H1 (cell line): Measurements from ENCODE around the gene RABGAP1. TPM values are rescaled to one million over a fixed set of nuclear protein-coding genes. Genes with fewer than 3 reads are reported as not detected.

Experiments used
- CTCF ChIA-PET: fragments of 300-600 bp; sonication (Branson Sonifier 250); formaldehyde crosslinking; loops from one replicate; lab custom pipeline; 2021; ENCODE audit not compliant: partially characterized antibody; lab: Charles Lee
- POLR2A ChIA-PET: fragments of 300-600 bp; sonication (Branson Sonifier 250); formaldehyde crosslinking; loops from one replicate; lab custom pipeline; 2021; ENCODE audit warnings: inconsistent platforms; ENCODE audit not compliant: partially characterized antibody; lab: Charles Lee
- DNase-seq, 2 experiments: peaks; one replicate each; pipeline versions ENCODE4 v3.0.0 to v3.0.0-alpha.2; 2010 to 2022; ENCODE audit warnings: low spot score in 2 of 2, low read depth in 1 of 2, mixed read lengths in 1 of 2
- FAIRE-seq: peaks from 2 replicates; lab custom pipeline; 2011; peaks lifted over from hg19 to GRCh38; lab: Jason Lieb, UNC
- H2AFZ ChIP-seq: 2 replicates; pipeline ENCODE4 v1.8.1; 2012; ENCODE audit warnings: low read length, inconsistent platforms
- H2AK5ac ChIP-seq: 2 replicates; pipeline ENCODE4 v1.6.1; 2013; ENCODE audit warnings: low read depth, low read length
- H2BK120ac ChIP-seq: replicated peaks from 2 replicates; pipeline ENCODE3; 2013; ENCODE audit warnings: low read depth, low read length, inconsistent platforms
- H2BK12ac ChIP-seq: 2 replicates; pipeline ENCODE4 v1.6.1; 2013; ENCODE audit warnings: low read depth, low read length
- H2BK15ac ChIP-seq: 2 replicates; pipeline ENCODE4 v1.6.1; 2013; ENCODE audit warnings: low read length
- H2BK20ac ChIP-seq: 2 replicates; pipeline ENCODE4 v1.6.1; 2013; ENCODE audit warnings: low read length
- H2BK5ac ChIP-seq: 2 replicates; pipeline ENCODE4 v1.6.1; 2013; ENCODE audit warnings: low read depth, low read length
- H3K14ac ChIP-seq: 2 replicates; pipeline ENCODE4 v1.6.1; 2013; ENCODE audit warnings: inconsistent platforms; ENCODE audit not compliant: insufficient read length
- H3K18ac ChIP-seq: 2 replicates; pipeline ENCODE4 v1.6.1; 2013; ENCODE audit warnings: low read length; ENCODE audit errors: extremely low read depth
- H3K23ac ChIP-seq: 2 replicates; pipeline ENCODE4 v1.6.1; 2013; ENCODE audit warnings: inconsistent platforms; ENCODE audit not compliant: insufficient read length
- H3K23me2 ChIP-seq: 2 replicates; pipeline ENCODE4 v1.6.1; 2013; ENCODE audit warnings: low read depth, low read length
- H3K27ac ChIP-seq: 2 replicates; pipeline ENCODE4 v1.6.1; 2011; ENCODE audit warnings: low read depth, low read length, inconsistent platforms
- H3K27me3 ChIP-seq, 4 experiments: replicated peaks in 1 of 4; 1 replicate in 1 of 4; 2 replicates in 3 of 4; pipeline versions ENCODE4 v1.6.1 to v1.8.1; 2011 to 2013; ENCODE audit warnings: low read length in 3 of 4, mild to moderate bottlenecking in 3 of 4, inconsistent platforms in 2 of 4, mixed read lengths in 2 of 4, moderate library complexity in 1 of 4; ENCODE audit not compliant: control insufficient read depth in 3 of 4, insufficient read depth in 3 of 4; ENCODE audit errors: extremely low read depth in 1 of 4
- H3K36me3 ChIP-seq, 4 experiments: 2 replicates each; pipeline versions ENCODE4 v1.6.1 to v1.8.1; 2011 to 2013; ENCODE audit warnings: mild to moderate bottlenecking in 4 of 4, low read length in 3 of 4, moderate library complexity in 2 of 4, control low read depth in 1 of 4, inconsistent platforms in 1 of 4; ENCODE audit not compliant: insufficient read depth in 4 of 4, control insufficient read depth in 2 of 4
- H3K4ac ChIP-seq: replicated peaks from 2 replicates; pipeline ENCODE3; 2013; ENCODE audit warnings: low read length, low read depth, mixed read lengths, inconsistent platforms; ENCODE audit not compliant: insufficient read length
- H3K4me1 ChIP-seq, 4 experiments: replicated peaks in 1 of 4; 1 replicate in 1 of 4; 2 replicates in 3 of 4; pipeline versions ENCODE4 v1.6.1 to v1.8.1; 2011 to 2013; ENCODE audit warnings: low read length in 3 of 4, inconsistent platforms in 2 of 4, mixed read lengths in 1 of 4; ENCODE audit not compliant: insufficient read depth in 4 of 4, control insufficient read depth in 3 of 4
- H3K4me2 ChIP-seq, 2 experiments: 2 replicates each; pipeline versions ENCODE4 v1.6.1 to v1.8.1; 2011 to 2013; ENCODE audit warnings: low read depth in 2 of 2, low read length in 2 of 2, control low read depth in 1 of 2, inconsistent platforms in 1 of 2, mild to moderate bottlenecking in 1 of 2; ENCODE audit not compliant: insufficient read depth in 1 of 2
- H3K4me3 ChIP-seq, 4 experiments: fragments of 200-600, 300-600 bp in 1 of 4; sonication (generic), shearing (Covaris generic), sonication (Bioruptor Twin) in 1 of 4; 2 replicates each; pipeline versions ENCODE4 v1.5.1 to v1.8.1; 2011 to 2016; ENCODE audit warnings: low read length in 4 of 4, low read depth in 3 of 4, control low read depth in 2 of 4, inconsistent platforms in 2 of 4, mild to moderate bottlenecking in 2 of 4, mixed read lengths in 1 of 4, moderate library complexity in 1 of 4; ENCODE audit not compliant: insufficient read depth in 2 of 4; ENCODE audit errors: extremely low read depth in 1 of 4
- H3K56ac ChIP-seq: replicated peaks from 2 replicates; pipeline ENCODE3; 2013; ENCODE audit warnings: low read depth, mild to moderate bottlenecking, mixed read lengths, low read length, inconsistent platforms; ENCODE audit not compliant: insufficient read length
- H3K79me1 ChIP-seq: 2 replicates; pipeline ENCODE4 v1.6.1; 2013; ENCODE audit warnings: low read depth, low read length, control low read depth
- H3K79me2 ChIP-seq, 2 experiments: 2 replicates each; pipeline versions ENCODE4 v1.6.1 to v1.8.1; 2012 to 2013; ENCODE audit warnings: low read length in 2 of 2, mild to moderate bottlenecking in 2 of 2, inconsistent platforms in 1 of 2; ENCODE audit not compliant: insufficient read depth in 2 of 2, control insufficient read depth in 1 of 2
- H3K9ac ChIP-seq, 4 experiments: replicated peaks in 1 of 4; 1 replicate in 1 of 4; 2 replicates in 3 of 4; pipeline versions ENCODE4 v1.6.1 to v1.8.1; 2011 to 2013; ENCODE audit warnings: low read depth in 3 of 4, low read length in 3 of 4, control low read depth in 2 of 4, mild to moderate bottlenecking in 2 of 4, moderate library complexity in 2 of 4, inconsistent platforms in 1 of 4; ENCODE audit errors: extremely low read depth in 1 of 4
- H3K9me3 ChIP-seq, 2 experiments: 2 replicates each; pipeline versions ENCODE4 v1.6.1 to v1.8.1; 2012 to 2013; ENCODE audit warnings: mild to moderate bottlenecking in 2 of 2, moderate library complexity in 2 of 2, control low read depth in 1 of 2, inconsistent platforms in 1 of 2, low read depth in 1 of 2, low read length in 1 of 2, mixed read lengths in 1 of 2; ENCODE audit not compliant: insufficient read depth in 2 of 2
- H4K20me1 ChIP-seq, 2 experiments: replicated peaks in 1 of 2; 2 replicates each; pipeline versions ENCODE3 to v1.8.1; 2011 to 2013; ENCODE audit warnings: inconsistent platforms in 2 of 2, low read length in 2 of 2, mild to moderate bottlenecking in 1 of 2; ENCODE audit not compliant: insufficient read depth in 2 of 2, control insufficient read depth in 1 of 2
- H4K5ac ChIP-seq: 2 replicates; pipeline ENCODE4 v1.6.1; 2013; ENCODE audit warnings: low read length, low read depth, mixed read lengths, inconsistent platforms; ENCODE audit not compliant: insufficient read length
- H4K8ac ChIP-seq: 2 replicates; pipeline ENCODE4 v1.8.0; 2013; ENCODE audit warnings: mild to moderate bottlenecking, moderate library complexity, low read length, inconsistent platforms; ENCODE audit not compliant: insufficient read depth; ENCODE audit errors: extremely low read depth
- H4K91ac ChIP-seq: replicated peaks from 2 replicates; pipeline ENCODE3; 2013; ENCODE audit warnings: low read length, mixed read lengths, inconsistent platforms; ENCODE audit not compliant: insufficient read length
- POLR2A ChIP-seq, 2 experiments: IDR thresholded peaks; 1 replicate in 1 of 2; 2 replicates in 1 of 2; pipeline ENCODE4 v1.6.1; 2011; ENCODE audit warnings: low read depth in 2 of 2, low read length in 2 of 2, mild to moderate bottlenecking in 2 of 2; ENCODE audit errors: control extremely low read depth in 1 of 2
- WGBS, 2 experiments: shearing (Covaris generic) in 1 of 2; methylation state at CpG; one replicate each; pipeline versions ENCODE4 v1.1.6 to v1.1.7; 2013 to 2015; ENCODE audit warnings: low lambda C conversion rate in 2 of 2, mixed read lengths in 2 of 2, inconsistent platforms in 1 of 2, low coverage in 1 of 2, missing lambda C conversion rate in 1 of 2; ENCODE audit not compliant: insufficient replicate concordance in 2 of 2, insufficient coverage in 1 of 2, insufficient read length in 1 of 2; ENCODE audit errors: extremely low coverage in 1 of 2, missing lambda C conversion rate in 1 of 2; 5-methylcytosine and 5-hydroxymethylcytosine counted together
- polyA plus RNA-seq, 7 experiments: library from polyadenylated mRNA; depleted of rRNA in 3 of 7; stranded (reverse) in 5 of 7; unstranded in 2 of 7; fragments of >200 nt in 5 of 7; fragments of 200-250 nt in 2 of 7; gene quantifications; 1 replicate in 5 of 7; 2 replicates in 1 of 7; 4 replicates in 1 of 7; pipeline versions ENCODE4 v1.2.1 to v1.2.3, GENCODE V29; 2011 to 2013; ENCODE audit warnings: missing spikeins in 2 of 7, mixed read lengths in 2 of 7
- total RNA-seq: library from RNA; stranded (reverse); fragmentation: NEBNext Ultra II Directional; extraction: Animal tissue kit (Norgen Biotek cat#: 25700); gene quantifications from 2 replicates; pipeline ENCODE4 v1.2.1, GENCODE V29; 2021
- TF ChIP-seq, protein P1 (sequence below): IDR thresholded peaks from 2 replicates; pipeline ENCODE4 v1.6.1; 2011; ENCODE audit warnings: low read length, improper control_type of control experiment

Gene RABGAP1
- total and polyA plus RNA-seq, 2 of the 8 experiments (the other 6 are each of a cell fraction or from before 2014, with no cell fraction given), result 15.7 to 38.3 TPM

DNA sequence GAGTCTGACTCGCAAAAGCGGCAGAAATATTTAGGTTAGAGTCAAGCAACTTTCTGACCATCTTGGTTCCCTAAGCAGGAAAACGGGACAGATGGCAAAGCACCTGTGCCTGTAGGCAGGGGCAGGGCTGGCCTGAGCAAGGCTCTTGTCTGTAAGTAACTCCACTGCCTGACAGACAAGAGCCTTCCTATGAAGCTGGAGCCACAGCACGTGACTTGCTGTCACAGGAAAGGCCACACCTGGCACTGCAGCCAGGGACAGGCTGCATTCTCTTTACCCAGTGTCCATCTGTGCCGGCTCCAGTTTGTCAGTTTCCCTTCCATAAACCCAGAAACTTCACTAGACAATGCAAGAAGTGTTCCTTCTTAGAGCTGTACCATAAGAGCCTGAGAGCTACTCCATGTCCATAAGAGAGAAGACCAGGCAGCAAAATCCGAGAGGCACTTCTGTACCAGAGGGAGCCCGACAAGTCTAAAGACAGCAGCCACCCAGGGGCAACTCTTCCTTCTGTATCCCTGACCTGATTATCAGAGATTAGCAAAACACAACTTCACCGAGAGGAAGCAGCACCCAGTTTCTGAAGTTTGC is 170.7 kb downstream of the RABGAP1 start:
- H3K9ac ChIP-seq, result 0 out of 7 replicates have a peak overlapping the region, but pooled peaks of 2 of the 4 experiments have one; percentile 8 to 20
- POLR2A ChIA-PET, result interaction anchor here (0.6 to 1.8 kb wide), 6 partner anchors 8 to 239 kb away, joined by 3 to 6 read pairs (median 4); no protein-coding TSS in a partner anchor

More for the DNA sequence above, 170.7 kb downstream of the RABGAP1 start:
- Histone ChIP-seq H3K4ac (no peak overlapping the region), H3K18ac (no peak overlapping the region), H3K36me3 (peaks cover 4 to 25% (median 18%) of the 10 kb centered on the region in 4 experiments), H2BK120ac (no peak overlapping the region), H3K14ac (no peak overlapping the region), H4K8ac (no peak overlapping the region), H2BK20ac (no peak overlapping the region), H4K20me1 (peaks cover 6 to 11% of the 10 kb centered on the region in 2 experiments), H3K27ac (no peak overlapping the region), H3K4me3 (no peak overlapping the region), H2BK5ac (peak overlapping the region; percentile 56; the same call in 1 of the 2 replicates), H3K4me1 (peaks cover 0 to 11% (median 5%) of the 10 kb centered on the region in 4 experiments; a peak in 5 of 7 replicates), H3K23me2 (no peaks in the 10 kb centered on the region), H3K23ac (no peak overlapping the region), H3K56ac (no peak overlapping the region), H4K91ac (no peak overlapping the region), H3K79me1 (peaks cover 4% of the 10 kb centered on the region; the same call in 1 of the 2 replicates), H4K5ac (no peak overlapping the region), H2AK5ac (no peak overlapping the region), H2BK15ac (no peak overlapping the region), H3K79me2 (no peaks in the 10 kb centered on the region), H3K4me2 (no peak overlapping the region), H2BK12ac (no peak overlapping the region), H3K9me3 (no peaks in the 10 kb centered on the region), H2AFZ (no peak overlapping the region), H3K27me3 (no peaks in the 10 kb centered on the region)
- no peak for FAIRE-seq
- 80% methylated on average over 8 of the region's 8 CpGs; no CpG with 5 or more reads in 1 of the 2 experiments for WGBS, 2 experiments
- CTCF ChIA-PET, result interaction anchor here (0.7 to 3.3 kb wide), 6 partner anchors 9 to 242 kb away, joined by 4 to 21 read pairs (median 8); no protein-coding TSS in a partner anchor
- no peak for DNase-seq
- TF ChIP-seq, protein P1, sequence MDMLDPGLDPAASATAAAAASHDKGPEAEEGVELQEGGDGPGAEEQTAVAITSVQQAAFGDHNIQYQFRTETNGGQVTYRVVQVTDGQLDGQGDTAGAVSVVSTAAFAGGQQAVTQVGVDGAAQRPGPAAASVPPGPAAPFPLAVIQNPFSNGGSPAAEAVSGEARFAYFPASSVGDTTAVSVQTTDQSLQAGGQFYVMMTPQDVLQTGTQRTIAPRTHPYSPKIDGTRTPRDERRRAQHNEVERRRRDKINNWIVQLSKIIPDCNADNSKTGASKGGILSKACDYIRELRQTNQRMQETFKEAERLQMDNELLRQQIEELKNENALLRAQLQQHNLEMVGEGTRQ, result no peak
- TF ChIP-seq POLR2A (IDR thresholded peaks at IDR 0.05; ENCODE audit: control extremely low read depth in 1 of 2, low read depth in 2 of 2, low read length in 2 of 2), result peak in 1 of 2 experiments; percentile 34; a peak in 1 of 3 replicates
